ENCODE measurements around the gene TMOD2. TPM values are rescaled to one million over a fixed set of nuclear protein-coding genes. Genes with fewer than 3 reads are reported as not detected.

TMOD2 gene
- 5.9 and 7.8 TPM in 2 replicates for total RNA-seq (2014; rRNA removed; shearing (Covaris generic))
- 4.1 and 4.6 TPM in 2 replicates for polyA plus RNA-seq (2016; fragmentation: Nextera tagmentation; extraction: Ambion mirVana)

DNA sequence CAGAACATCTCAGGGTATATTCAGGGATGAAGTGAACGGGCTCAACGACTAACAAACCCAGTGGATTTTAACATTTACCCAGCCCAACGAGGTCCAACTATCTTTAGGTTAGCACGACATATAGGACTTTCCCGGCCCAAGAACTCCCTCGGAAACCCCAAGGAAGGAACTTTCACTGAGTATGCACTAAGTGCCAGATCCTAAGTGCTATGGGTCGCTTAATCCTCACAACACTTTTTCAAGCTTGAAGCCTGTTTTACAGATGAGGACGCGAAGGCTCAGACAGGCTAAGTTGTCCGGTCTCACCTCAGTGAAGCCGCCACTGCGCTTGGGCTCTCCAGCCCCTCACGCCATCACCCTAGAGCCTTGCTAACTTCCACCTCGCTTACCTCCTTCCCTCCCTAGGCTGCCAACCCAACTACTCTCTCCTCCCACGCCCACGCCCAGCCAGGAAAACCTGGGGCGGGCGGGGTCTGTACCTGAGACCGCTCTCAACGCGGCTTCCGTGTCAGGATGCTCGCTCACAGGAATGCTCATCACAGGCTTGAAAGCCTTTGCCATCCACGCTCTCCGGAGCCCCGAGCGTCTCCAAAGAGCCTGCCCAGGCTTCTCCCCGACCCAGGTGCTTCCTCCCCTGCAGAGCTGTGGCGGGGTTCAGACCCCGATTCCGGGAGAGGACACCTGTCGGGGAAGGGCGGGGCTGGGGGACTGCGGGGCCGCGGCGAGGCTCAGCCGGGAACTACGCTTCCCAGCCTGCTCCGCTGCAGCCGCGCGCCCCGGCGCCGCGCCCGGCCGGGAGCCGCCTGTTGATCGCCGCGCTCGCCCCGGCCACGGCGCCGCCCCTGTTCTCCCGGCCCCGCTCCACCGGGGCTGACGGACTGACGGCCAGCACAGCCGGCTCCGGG, at the start of gene TMOD2:
Gene TMOD2 (plus strand): TSS at position 806 of the 905 bp plus-strand sequence. CDS start 14,845 bp downstream, outside the sequence.
- no peaks in the 10 kb centered on the region for H3K36me3 ChIP-seq (ENCODE audit: low read depth)
- H3K27ac ChIP-seq = no peak within 1 kb of the TSS
- no peak within 1 kb of the TSS for H3K9ac ChIP-seq
- peak within 1 kb of the TSS; percentile 87 for H3K4me2 ChIP-seq (ENCODE audit: unreplicated experiment)
- TF ChIP-seq EZH2 (IDR thresholded peaks at IDR 0.05; ENCODE audit: insufficient read depth, poor library complexity, severe bottlenecking) (no peak), EZH2phosphoT487 (IDR thresholded peaks at IDR 0.05; ENCODE audit: insufficient read depth, low read depth) (no peak)
- WGBS, 2 experiments (ENCODE audit: low coverage in 1 of 2, low lambda C conversion rate in 2 of 2, missing lambda C conversion rate in 2 of 2) = 12 to 14% methylated on average over 36 to 45 of the region's 65 CpGs
- H4K20me1 ChIP-seq (ENCODE audit: insufficient read depth) = no peaks in the 10 kb centered on the region
- 0 out of 2 replicates have a peak, but pooled peaks cover 7% of the 10 kb centered on the region for H3K79me2 ChIP-seq (ENCODE audit: insufficient read depth)
- no peaks in the 10 kb centered on the region for H3K9me2 ChIP-seq (ENCODE audit: insufficient read depth)
- peak within 1 kb of the TSS; percentile 86 for H2AFZ ChIP-seq
- 0 out of 2 replicates have a peak, but pooled peaks cover 6% of the 10 kb centered on the region for H3F3A ChIP-seq (ENCODE audit: insufficient read depth)
- in situ Hi-C loops (cut with MboI) = no loop called here
- DNase-seq = peak; percentile 62
- H3K27me3 ChIP-seq (replicated peaks; ENCODE audit: insufficient read depth) = peaks cover 26% of the 10 kb centered on the region
- H3K9me3 ChIP-seq (ENCODE audit: low read depth) = no peaks in the 10 kb centered on the region
- H3K4me3 ChIP-seq = peak within 1 kb of the TSS; percentile 87
- H3K4me1 ChIP-seq (ENCODE audit: insufficient read depth) = no peaks in the 10 kb centered on the region

DNA sequence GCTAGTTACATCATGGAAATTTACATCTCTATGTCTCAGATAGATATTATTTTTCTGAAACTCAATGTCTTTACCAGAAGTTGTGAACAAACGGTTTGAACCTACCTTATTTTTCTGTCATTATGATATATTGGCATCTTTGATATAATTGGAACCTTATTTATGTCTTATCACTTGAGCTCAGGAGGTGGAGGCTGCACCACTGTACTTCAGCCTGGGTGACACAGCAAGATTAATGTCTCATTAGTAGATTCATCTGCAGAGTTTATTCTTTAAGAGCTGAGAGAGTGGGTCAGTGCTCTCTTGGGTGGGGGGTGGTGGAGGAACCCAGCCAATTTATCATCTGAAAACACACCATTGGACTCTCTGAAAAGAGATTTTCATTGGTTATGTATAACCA, 48.7 kb upstream of the TMOD2 start:
- H3K27ac ChIP-seq = no peak overlapping the region
- no peaks in the 10 kb centered on the region for H4K20me1 ChIP-seq (ENCODE audit: insufficient read depth)
- H3K4me2 ChIP-seq (ENCODE audit: unreplicated experiment) = no peak overlapping the region
- H3K79me2 ChIP-seq (ENCODE audit: insufficient read depth) = no peaks in the 10 kb centered on the region
- H3K4me3 ChIP-seq = no peak overlapping the region
- no peak overlapping the region for H3K9ac ChIP-seq
- DNase-seq = no peak
- H3K36me3 ChIP-seq (ENCODE audit: low read depth) = no peaks in the 10 kb centered on the region
- H3K9me2 ChIP-seq (ENCODE audit: insufficient read depth) = no peaks in the 10 kb centered on the region
- peaks cover 13% of the 10 kb centered on the region; the same call in 1 of the 2 replicates for H3F3A ChIP-seq (ENCODE audit: insufficient read depth)
- TF ChIP-seq EZH2 (IDR thresholded peaks at IDR 0.05; ENCODE audit: insufficient read depth, poor library complexity, severe bottlenecking) (no peak), EZH2phosphoT487 (IDR thresholded peaks at IDR 0.05; ENCODE audit: insufficient read depth, low read depth) (no peak)
- in situ Hi-C loops (cut with MboI) = no loop called here
- no peaks in the 10 kb centered on the region for H3K9me3 ChIP-seq (ENCODE audit: low read depth)
- no peak overlapping the region for H2AFZ ChIP-seq
- H3K27me3 ChIP-seq (replicated peaks; ENCODE audit: insufficient read depth) = peaks cover 44% of the 10 kb centered on the region
- 43 to 45% methylated on average over 1 of the region's 1 CpG for WGBS, 2 experiments (ENCODE audit: low coverage in 1 of 2, low lambda C conversion rate in 2 of 2, missing lambda C conversion rate in 2 of 2)
- H3K4me1 ChIP-seq (ENCODE audit: insufficient read depth) = peaks cover 14% of the 10 kb centered on the region

DNA sequence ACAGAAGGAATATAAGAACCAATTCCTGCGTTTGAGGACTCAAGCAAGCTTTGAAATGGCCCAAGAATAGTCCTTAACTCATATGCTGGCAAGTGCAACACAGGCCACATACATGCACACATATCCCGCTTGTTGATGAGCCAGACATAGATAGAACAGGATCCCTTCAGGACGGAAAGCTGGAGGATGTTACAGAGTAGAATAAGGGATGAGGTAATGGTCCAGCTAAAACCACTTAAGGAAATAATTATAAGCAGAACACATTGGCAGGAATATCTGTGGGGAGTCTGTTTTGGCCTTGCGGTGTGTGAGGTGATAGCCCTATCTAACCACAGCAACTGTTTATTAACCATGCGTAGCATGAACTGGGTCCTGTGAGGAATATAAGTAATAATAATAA, 45.1 kb upstream of the TMOD2 start:
- Histone ChIP-seq H3K4me2 (ENCODE audit: unreplicated experiment) (no peak overlapping the region), H3K4me1 (ENCODE audit: insufficient read depth) (peaks cover 14% of the 10 kb centered on the region), H3K9ac (no peak overlapping the region), H3K36me3 (ENCODE audit: low read depth) (no peaks in the 10 kb centered on the region), H2AFZ (no peak overlapping the region), H3K27me3 (replicated peaks; ENCODE audit: insufficient read depth) (peaks cover 19% of the 10 kb centered on the region; the same call in 1 of the 2 replicates), H4K20me1 (ENCODE audit: insufficient read depth) (no peaks in the 10 kb centered on the region), H3F3A (ENCODE audit: insufficient read depth) (peaks cover 17% of the 10 kb centered on the region), H3K27ac (no peak overlapping the region), H3K9me3 (ENCODE audit: low read depth) (no peaks in the 10 kb centered on the region), H3K4me3 (no peak overlapping the region), H3K9me2 (ENCODE audit: insufficient read depth) (no peaks in the 10 kb centered on the region), H3K79me2 (ENCODE audit: insufficient read depth) (no peaks in the 10 kb centered on the region)
- 1 to 2% methylated on average over 5 of the region's 5 CpGs for WGBS, 2 experiments (ENCODE audit: low coverage in 1 of 2, low lambda C conversion rate in 2 of 2, missing lambda C conversion rate in 2 of 2)
- in situ Hi-C loops (cut with MboI) = no loop called here
- DNase-seq = peak; percentile 73
- no peak for TF ChIP-seq EZH2phosphoT487 (IDR thresholded peaks at IDR 0.05; ENCODE audit: insufficient read depth, low read depth)
- TF ChIP-seq EZH2 (IDR thresholded peaks at IDR 0.05; ENCODE audit: insufficient read depth, poor library complexity, severe bottlenecking) = no peak

DNA sequence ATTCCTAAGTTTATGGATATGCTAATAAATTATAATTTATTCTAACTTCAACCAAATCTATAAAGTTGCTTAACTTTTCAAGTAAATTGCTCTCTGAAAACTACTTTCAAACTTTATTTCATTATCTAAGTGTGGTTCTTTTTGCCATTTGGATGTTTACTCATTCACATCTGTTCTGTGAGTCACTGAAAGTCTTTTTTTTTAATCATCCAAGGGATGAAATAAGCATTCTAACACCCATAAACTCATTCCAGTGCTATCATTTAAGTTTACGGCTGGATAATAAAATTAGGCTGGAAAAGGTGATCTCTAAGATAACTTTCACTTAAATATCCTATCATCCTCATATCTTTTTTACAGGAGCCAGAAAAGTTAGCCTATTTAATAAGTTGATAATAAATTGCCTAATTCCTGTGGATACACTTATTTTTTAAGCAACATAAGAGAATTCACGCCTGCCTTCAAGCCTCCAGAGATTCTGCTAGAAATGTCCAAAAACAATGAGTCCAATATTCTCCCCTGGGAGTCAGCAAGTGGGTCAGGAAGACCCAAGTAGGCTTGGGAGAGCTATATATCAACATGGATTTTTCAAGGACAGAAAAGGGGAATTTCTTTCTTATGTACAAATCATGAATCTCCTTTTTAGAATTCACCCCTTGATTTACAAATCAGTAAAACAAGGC, 44.3 kb upstream of the TMOD2 start:
- no peaks in the 10 kb centered on the region for H3K9me2 ChIP-seq (ENCODE audit: insufficient read depth)
- H4K20me1 ChIP-seq (ENCODE audit: insufficient read depth) = no peaks in the 10 kb centered on the region
- H3K27me3 ChIP-seq (replicated peaks; ENCODE audit: insufficient read depth) = peaks cover 19% of the 10 kb centered on the region; the same call in 1 of the 2 replicates
- WGBS, 2 experiments (ENCODE audit: low coverage in 1 of 2, low lambda C conversion rate in 2 of 2, missing lambda C conversion rate in 2 of 2) = 12 to 18% methylated on average over 2 of the region's 2 CpGs
- DNase-seq = peak; percentile 44
- H3K79me2 ChIP-seq (ENCODE audit: insufficient read depth) = no peaks in the 10 kb centered on the region
- no peak overlapping the region for H3K9ac ChIP-seq
- in situ Hi-C loops (cut with MboI) = no loop called here
- H3K9me3 ChIP-seq (ENCODE audit: low read depth) = no peaks in the 10 kb centered on the region
- peaks cover 17% of the 10 kb centered on the region for H3F3A ChIP-seq (ENCODE audit: insufficient read depth)
- H2AFZ ChIP-seq = no peak overlapping the region
- no peak overlapping the region for H3K4me2 ChIP-seq (ENCODE audit: unreplicated experiment)
- no peaks in the 10 kb centered on the region for H3K36me3 ChIP-seq (ENCODE audit: low read depth)
- no peak overlapping the region for H3K4me3 ChIP-seq
- TF ChIP-seq EZH2 (IDR thresholded peaks at IDR 0.05; ENCODE audit: insufficient read depth, poor library complexity, severe bottlenecking) = no peak
- H3K4me1 ChIP-seq (ENCODE audit: insufficient read depth) = peaks cover 14% of the 10 kb centered on the region
- H3K27ac ChIP-seq = no peak overlapping the region
